Effector memory CD4-positive, alpha-beta T cell (primary cell): ENCODE results near the gene SDHB.
"Not testable (repeated sequence)": the region's sequence is repeated elsewhere in the genome, so short reads cannot be mapped to it uniquely, and the experiment has no call there.

Experiments used
- DNase-seq, 3 donors: peaks; one replicate each; pipeline ENCODE4 v3.0.0-alpha.2; 2020
- H3K27ac ChIP-seq: 2 replicates; pipeline ENCODE4 v1.7.0; 2013; ENCODE audit warnings: mild to moderate bottlenecking, low read length, moderate library complexity; ENCODE audit not compliant: insufficient read depth, poor library complexity, severe bottlenecking
- H3K27me3 ChIP-seq: replicated peaks from 2 replicates; pipeline ENCODE4 v1.7.0; 2013; ENCODE audit warnings: mild to moderate bottlenecking, low read length; ENCODE audit not compliant: insufficient read depth, control insufficient read depth, poor library complexity, severe bottlenecking
- H3K36me3 ChIP-seq: 2 replicates; pipeline ENCODE4 v1.7.0; 2013; ENCODE audit warnings: mild to moderate bottlenecking, low read length, moderate library complexity; ENCODE audit not compliant: control insufficient read depth, insufficient read depth
- H3K4me1 ChIP-seq: 2 replicates; pipeline ENCODE4 v1.7.0; 2013; ENCODE audit warnings: low read length, mild to moderate bottlenecking; ENCODE audit not compliant: control insufficient read depth, insufficient read depth, poor library complexity, severe bottlenecking
- H3K4me3 ChIP-seq: 2 replicates; pipeline ENCODE4 v1.7.0; 2013; ENCODE audit warnings: low read length, low read depth, mild to moderate bottlenecking; ENCODE audit not compliant: insufficient read depth, poor library complexity, severe bottlenecking
- H3K9me3 ChIP-seq: 2 replicates; pipeline ENCODE4 v1.7.0; 2013; ENCODE audit warnings: mild to moderate bottlenecking, low read length, moderate library complexity; ENCODE audit not compliant: control insufficient read depth

Gene SDHB

DNA sequence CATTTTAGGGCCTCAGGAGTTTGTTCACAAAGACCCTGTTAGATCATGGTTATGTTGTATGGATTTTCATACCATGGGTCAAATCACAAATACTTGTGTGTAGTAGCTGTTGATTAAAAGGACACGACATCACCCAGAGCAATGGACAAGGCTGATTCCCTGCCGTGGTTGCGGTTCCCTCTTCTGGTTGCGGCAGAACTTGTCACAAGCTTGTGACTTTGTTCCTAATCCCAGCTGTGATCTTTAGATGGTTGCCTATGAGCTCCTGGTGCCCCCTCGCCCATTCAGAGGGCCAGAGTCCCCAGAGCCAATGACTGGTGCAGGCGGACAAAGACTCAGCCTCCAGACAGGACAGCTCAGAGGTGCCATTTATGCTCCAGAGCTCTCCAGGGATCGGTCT lies 11.8 kb upstream of the SDHB start:
- no peaks in the 10 kb centered on the region for H3K9me3 ChIP-seq
- no peaks in the 10 kb centered on the region for H3K27me3 ChIP-seq
- no peak overlapping the region for H3K27ac ChIP-seq
- H3K36me3 ChIP-seq, result no peaks in the 10 kb centered on the region
- no peaks in the 10 kb centered on the region for H3K4me1 ChIP-seq
- H3K4me3 ChIP-seq, result no peak overlapping the region
- no peak for DNase-seq

DNA sequence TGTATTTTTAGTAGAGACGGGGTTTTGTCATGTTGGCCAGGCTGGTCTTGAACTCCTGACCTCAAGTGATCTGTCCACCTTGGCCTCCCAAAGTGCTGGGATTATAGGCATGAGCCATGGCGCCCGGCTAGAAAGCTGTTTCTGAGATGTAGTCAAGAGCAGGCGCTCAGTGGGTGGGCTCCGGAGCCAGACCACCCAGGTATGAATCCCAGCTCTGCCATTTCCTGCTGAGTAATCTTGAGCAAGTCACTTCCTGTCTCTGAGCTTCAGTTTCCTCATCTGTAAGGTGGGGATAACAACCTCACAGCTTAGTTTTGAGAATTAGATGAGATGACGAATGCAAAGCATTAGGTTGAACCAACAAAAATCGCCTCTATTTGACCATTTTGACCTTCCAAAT lies 8.9 kb upstream of the SDHB start:
- not testable (repeated sequence) for DNase-seq

GRCh38 chr1:17061892-17062291 lies 8.1 kb upstream of the SDHB start:
- Histone ChIP-seq H3K27me3 (no peaks in the 10 kb centered on the region), H3K9me3 (no peaks in the 10 kb centered on the region), H3K4me1 (no peaks in the 10 kb centered on the region), H3K27ac (no peak overlapping the region), H3K36me3 (no peaks in the 10 kb centered on the region), H3K4me3 (no peak overlapping the region)
- no peak for DNase-seq

More for the DNA sequence above, 8.9 kb upstream of the SDHB start:
- H3K4me3 ChIP-seq, H3K4me1 ChIP-seq, H3K27ac ChIP-seq, H3K27me3 ChIP-seq, H3K36me3 ChIP-seq, H3K9me3 ChIP-seq: not testable (repeated sequence)

DNA sequence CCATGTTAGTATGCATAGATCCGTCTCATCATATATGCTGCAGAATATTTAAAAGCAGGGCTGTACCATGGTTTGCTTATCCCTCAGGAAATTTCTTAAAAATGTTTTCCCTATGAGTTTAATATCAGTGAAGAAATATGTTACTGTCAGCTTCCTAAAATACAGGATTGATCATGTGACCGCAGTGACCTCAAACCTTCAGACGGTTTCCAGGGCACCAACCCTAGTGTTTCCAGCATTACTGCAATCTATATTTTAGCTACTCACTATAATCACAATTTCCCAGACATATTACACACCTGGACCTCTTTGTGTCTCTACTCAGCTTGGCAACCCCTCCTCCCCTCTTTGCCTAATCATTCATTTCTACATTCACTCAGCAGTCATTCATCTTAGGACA lies 7.7 kb upstream of the SDHB start:
- Histone ChIP-seq H3K4me3 (no peak overlapping the region), H3K27ac (no peak overlapping the region), H3K36me3 (no peaks in the 10 kb centered on the region), H3K9me3 (no peaks in the 10 kb centered on the region), H3K4me1 (no peaks in the 10 kb centered on the region), H3K27me3 (no peaks in the 10 kb centered on the region)
- DNase-seq, result no peak

DNA sequence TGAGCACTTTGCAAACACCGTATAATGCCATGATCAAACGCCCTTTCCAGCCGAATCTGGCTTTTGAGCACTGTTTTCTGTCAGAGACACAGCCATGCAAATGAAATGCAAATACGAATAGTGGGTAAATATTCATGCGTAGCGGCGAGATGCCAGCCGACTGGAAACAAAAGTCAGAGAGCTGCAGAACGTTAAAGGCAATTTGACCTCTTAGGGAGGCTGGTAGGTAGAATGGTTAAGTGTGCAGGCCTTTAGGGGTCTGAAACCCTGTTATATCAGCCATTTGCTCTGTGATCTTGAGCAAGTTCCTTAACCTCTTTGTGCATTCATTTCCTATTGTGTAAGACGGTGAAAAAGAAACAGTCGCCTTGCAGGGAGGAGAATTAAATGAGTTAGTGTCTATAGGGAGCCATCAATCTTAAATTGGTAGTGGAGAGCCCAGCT lies 6.5 kb upstream of the SDHB start:
- no peak for DNase-seq
- Histone ChIP-seq H3K9me3 (no peaks in the 10 kb centered on the region), H3K4me1 (no peaks in the 10 kb centered on the region), H3K36me3 (no peaks in the 10 kb centered on the region), H3K27me3 (no peaks in the 10 kb centered on the region), H3K27ac (no peak overlapping the region), H3K4me3 (no peak overlapping the region)

- Histone ChIP-seq H3K27ac (no peak overlapping the region), H3K36me3 (no peaks in the 10 kb centered on the region), H3K4me1 (no peaks in the 10 kb centered on the region), H3K9me3 (no peaks in the 10 kb centered on the region), H3K4me3 (no peak overlapping the region), H3K27me3 (no peaks in the 10 kb centered on the region)
- peak in 2 of 3 donors; percentile 12 to 31 for DNase-seq
Observed at GRCh38 chr1:17059391-17060305, 5.8 kb upstream of the SDHB start.

DNA sequence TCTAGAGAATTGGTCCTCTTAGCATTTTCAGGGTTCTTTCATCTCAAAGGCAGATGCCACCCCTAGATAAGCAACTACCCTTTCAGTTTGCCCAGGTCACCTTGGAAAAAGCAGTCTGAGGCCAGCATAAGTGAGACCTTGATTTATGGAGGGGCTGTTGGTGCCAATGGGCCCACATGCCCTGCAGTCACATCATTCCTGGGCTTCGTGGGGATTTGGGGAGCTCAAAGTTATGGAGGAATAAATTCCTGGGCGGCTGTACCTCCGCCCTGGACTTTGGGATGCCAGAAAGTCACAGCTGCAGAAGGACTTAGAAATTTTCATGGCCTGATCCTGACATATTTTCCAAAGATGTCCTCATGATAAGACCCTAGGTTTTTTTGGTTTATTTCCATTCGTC lies 2.7 kb upstream of the SDHB start:
- no peak for DNase-seq
- H3K4me3 ChIP-seq, result no peak overlapping the region
- H3K9me3 ChIP-seq, result no peaks in the 10 kb centered on the region
- H3K36me3 ChIP-seq, result no peaks in the 10 kb centered on the region
- H3K4me1 ChIP-seq, result peaks cover 10% of the 10 kb centered on the region
- no peaks in the 10 kb centered on the region for H3K27me3 ChIP-seq
- H3K27ac ChIP-seq, result no peak overlapping the region

GRCh38 chr1:17055801-17056200 lies 2.0 kb upstream of the SDHB start:
- no peaks in the 10 kb centered on the region for H3K9me3 ChIP-seq
- H3K27me3 ChIP-seq, result no peaks in the 10 kb centered on the region
- no peak overlapping the region for H3K27ac ChIP-seq
- peaks cover 10% of the 10 kb centered on the region for H3K4me1 ChIP-seq
- no peaks in the 10 kb centered on the region for H3K36me3 ChIP-seq
- no peak for DNase-seq
- H3K4me3 ChIP-seq, result no peak overlapping the region

- H3K27ac ChIP-seq, result peak overlapping the region; percentile 85
- DNase-seq, result no peak
- no peaks in the 10 kb centered on the region for H3K27me3 ChIP-seq
- peak overlapping the region; percentile 92 for H3K4me3 ChIP-seq
- peaks cover 10% of the 10 kb centered on the region for H3K36me3 ChIP-seq
- no peaks in the 10 kb centered on the region for H3K9me3 ChIP-seq
- peaks cover 10% of the 10 kb centered on the region for H3K4me1 ChIP-seq
Observed at GRCh38 chr1:17053086-17053684, 647 bp downstream of the SDHB start.

GRCh38 chr1:17052641-17053040 lies 1.2 kb downstream of the SDHB start:
- H3K4me3 ChIP-seq, result no peak overlapping the region
- peaks cover 10% of the 10 kb centered on the region for H3K4me1 ChIP-seq
- H3K36me3 ChIP-seq, result peaks cover 10% of the 10 kb centered on the region
- no peaks in the 10 kb centered on the region for H3K9me3 ChIP-seq
- no peak overlapping the region for H3K27ac ChIP-seq
- H3K27me3 ChIP-seq, result no peaks in the 10 kb centered on the region
- DNase-seq, result no peak
